Activated CD8-positive, alpha-beta memory T cell treated with anti-CD3 and anti-CD28 coated beads, Interleukin-2, amount 50 U/mL, for 4 hours (primary cell): Measurements from ENCODE around the gene OR4D10.
A peak's percentile ranks its signal among the peaks of the same experiment; 100 is the strongest.
"Not testable (repeated sequence)": the region's sequence is repeated elsewhere in the genome, so short reads cannot be mapped to it uniquely, and the experiment has no call there.

ENCODE experiments used
- DNase-seq: peaks from one replicate; pipeline ENCODE4 v3.0.0-alpha.2; 2020

OR4D10 gene

DNA sequence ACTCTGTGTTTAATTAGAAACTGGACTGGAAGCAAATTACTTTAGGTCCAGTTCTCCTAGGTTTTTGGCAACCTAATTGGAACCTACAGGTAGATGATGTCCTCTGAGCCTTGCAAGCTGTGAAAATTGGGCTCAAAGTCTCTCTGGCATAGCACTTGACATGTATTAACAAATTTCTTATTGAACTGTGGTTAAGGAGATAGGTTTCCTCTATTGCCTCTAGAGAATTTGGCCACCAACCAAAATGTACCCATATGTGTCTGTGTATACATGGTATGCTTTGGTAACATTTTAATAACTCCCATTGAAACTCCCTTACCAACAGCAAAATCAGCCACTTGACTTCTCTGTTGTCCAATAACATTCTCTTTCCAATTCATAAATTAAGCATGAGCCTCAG, at the start of gene OR4D10:
Gene OR4D10, plus strand, starts transcription at position 301 of the 400 bp plus-strand sequence. CDS start 4,115 bp downstream, outside the sequence.
- no peak for DNase-seq

- DNase-seq: no peak
Measured at GRCh38 chr11:59423835-59424234, 49.3 kb upstream of the OR4D10 start.

DNA sequence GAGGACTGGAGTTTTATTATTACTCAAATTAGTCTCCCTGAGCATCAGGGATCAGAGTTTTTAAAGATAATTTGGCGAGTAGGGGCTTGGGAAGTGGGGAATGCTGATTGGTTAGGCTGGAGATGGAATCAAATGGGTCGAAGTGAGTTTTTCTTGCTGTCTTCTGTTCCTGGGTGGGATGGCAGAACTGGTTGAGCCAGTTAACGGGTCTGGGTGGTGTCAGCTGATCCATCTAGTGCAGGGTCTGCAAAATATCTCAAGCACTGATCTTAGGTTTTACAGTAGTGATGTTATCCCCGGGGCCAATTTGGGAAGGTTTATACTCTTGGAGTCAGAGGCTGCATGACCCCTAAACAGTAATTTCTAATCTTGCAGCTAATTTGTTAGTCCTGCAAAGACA, 48.0 kb upstream of the OR4D10 start:
- DNase-seq: no peak

- no peak for DNase-seq
Measured at GRCh38 chr11:59426361-59427067, 46.6 kb upstream of the OR4D10 start, which contains the start of gene OR5A2. Gene OR5A2, minus strand, starts transcription at chr11:59426413. Its CDS starts 3,460 bp downstream, at chr11:59422953.

DNA sequence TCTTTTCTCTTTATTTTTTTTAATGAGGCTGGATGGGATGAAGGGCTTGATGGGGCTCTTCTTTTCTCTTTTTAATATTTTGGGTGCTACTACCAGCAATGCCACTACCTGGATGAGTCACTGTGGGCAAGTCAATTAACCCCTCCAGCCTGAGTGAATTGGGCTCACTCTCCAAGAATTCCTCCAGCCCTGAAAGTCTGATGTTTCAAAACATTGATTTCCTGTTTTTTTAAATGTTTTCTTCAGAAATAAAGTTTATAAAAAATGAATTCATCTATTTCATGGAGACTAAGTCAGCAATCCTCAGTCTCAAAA, 46.1 kb upstream of the OR4D10 start:
- no peak for DNase-seq

DNA sequence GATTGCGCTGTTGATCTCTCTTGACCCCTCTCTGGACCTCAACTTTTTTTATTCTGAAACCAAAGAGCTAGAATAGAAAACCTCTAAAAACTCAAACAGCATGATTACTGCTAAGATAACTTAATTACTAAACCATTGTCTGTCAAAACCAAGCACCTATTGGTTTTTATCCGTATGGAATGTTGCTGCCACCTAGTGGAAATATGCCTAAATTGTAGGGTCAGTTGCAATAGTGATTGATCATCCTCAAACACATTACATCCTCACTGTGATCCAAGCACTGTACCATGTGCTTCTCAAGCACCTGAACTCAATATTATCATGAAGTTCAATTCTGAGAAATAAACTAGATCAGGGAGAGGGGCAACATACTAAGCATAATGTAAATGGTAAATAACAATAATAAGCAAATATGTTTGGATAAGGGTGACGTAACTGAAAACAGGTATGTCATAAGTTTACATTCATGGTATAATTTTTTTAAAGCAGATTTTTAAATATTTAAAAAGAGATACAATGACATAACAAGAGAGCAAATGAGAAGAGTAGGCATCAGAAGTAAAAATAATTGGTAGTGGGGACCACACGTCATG, 43.1 kb upstream of the OR4D10 start:
- DNase-seq: peak; percentile 15

DNA sequence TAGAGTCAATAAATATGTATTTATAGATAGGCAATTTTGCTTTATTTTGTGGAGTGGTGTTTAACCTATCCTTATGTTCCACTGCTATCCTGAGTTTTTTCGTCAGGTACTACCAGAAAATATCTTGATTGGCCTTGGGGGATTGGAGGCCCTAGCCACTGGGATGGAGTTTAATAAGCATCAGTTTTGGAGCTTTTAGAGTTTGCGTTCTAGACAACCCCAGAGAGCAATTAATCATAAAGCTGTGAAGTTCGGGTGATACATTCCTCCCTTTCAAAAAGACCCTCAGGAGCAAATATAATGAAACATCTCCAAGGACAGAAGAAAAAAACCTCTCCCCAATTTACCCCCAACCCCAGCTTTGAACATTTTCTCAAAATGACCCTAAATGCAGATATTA, 36.9 kb upstream of the OR4D10 start, which contains the start of gene OR5A1:
Gene OR5A1, plus strand, starts transcription at position 301 of the 400 bp plus-strand sequence. CDS start 6,700 bp downstream, outside the sequence.
- no peak for DNase-seq

DNA sequence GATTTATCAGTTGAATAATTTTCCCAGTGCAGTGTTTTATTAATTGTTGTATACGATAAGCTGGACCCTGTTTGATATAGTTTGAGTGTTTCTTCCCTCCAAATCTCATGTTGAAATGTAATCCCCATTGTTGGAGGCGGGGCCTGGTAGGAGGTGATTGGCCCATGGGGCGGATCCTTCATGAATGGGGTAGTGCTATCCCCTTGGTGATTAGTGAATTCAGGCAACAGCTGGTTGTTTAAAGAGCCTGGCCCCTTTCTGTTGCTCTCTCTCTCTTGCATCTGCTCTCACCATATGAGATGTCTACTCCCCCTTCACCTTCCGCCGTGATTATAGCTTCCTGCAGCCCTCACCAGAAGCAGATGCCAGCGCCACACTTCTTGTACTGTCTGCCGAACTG, 35.3 kb upstream of the OR4D10 start:
- no peak for DNase-seq

- DNase-seq: not testable (repeated sequence)
Measured at GRCh38 chr11:59445624-59446023, 27.5 kb upstream of the OR4D10 start.

DNA sequence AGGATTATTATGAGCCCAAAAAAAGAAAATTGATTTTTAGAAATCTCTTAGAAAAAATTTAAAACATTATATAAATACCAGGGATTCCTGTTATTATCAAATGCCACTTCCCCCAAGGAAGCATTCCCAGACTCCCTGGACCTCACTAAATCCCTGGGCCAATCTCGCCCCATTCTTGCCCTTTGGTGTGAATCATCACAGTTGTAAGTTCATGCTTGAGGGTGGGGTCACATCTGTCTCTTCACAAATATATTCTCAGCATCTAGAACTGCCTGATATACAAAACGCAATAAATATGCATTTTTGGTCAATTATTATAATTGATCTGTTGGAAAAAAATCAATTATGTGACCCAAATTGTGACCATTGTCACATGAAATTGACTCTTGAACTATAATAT, 24.6 kb upstream of the OR4D10 start:
- DNase-seq: no peak

- DNase-seq: no peak
Measured at GRCh38 chr11:59456661-59457060, 16.5 kb upstream of the OR4D10 start, which contains the start of gene OR4D6. Gene OR4D6, plus strand, starts transcription at chr11:59456961. Its CDS starts 0 bp downstream, at chr11:59456961.

- DNase-seq: no peak
Measured at GRCh38 chr11:59459916-59460315, 13.2 kb upstream of the OR4D10 start.

DNA sequence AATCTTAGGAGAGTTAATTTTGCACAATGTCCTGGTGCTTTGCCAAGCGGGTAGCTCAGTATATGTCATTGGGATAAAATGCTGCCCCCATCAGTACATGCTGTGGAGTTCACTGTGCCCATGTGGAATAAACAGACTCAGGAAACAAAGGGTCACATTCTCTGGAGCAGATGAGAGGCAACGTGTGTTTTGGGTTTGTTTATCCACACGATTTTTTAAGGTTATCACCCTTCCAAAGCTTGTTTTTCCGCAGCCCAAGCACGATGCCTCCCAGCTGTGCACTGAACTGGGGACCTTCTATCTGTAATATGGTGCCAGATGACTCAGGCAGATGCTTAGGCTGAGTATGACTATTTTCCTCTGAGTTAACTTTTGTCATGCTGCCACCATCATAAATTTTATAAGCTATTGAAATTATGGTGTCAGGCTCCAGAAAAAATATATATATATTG, 9.9 kb upstream of the OR4D10 start:
- DNase-seq: no peak

GRCh38 chr11:59475176-59475575, 2.1 kb downstream of the OR4D10 start:
- DNase-seq: no peak

- no peak for DNase-seq
Measured at GRCh38 chr11:59479906-59480305, 6.8 kb downstream of the OR4D10 start.

- DNase-seq: no peak
Measured at GRCh38 chr11:59480359-59480758, 7.2 kb downstream of the OR4D10 start.

DNA sequence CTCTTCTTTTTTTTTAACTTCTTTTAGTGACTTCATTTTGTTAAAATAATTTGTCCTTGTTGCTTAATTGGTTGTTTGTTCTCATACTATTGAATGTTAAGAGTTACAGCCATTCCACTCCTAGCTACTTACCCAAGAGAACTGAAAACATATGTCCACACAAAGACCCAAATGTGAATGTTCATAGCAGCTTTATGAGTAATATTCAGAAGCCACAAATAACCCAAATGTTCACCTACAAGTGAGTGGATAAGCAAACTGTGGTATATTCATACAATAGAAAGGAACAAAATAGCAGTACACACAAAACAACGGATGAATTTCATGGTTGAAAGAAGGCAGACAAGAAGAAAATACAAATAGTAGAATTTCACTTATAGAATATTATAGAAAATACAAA, 28.8 kb downstream of the OR4D10 start:
- DNase-seq: no peak

GRCh38 chr11:59503276-59503675, 30.2 kb downstream of the OR4D10 start, which contains the start of gene OR4D11:
Gene OR4D11, plus strand, starts transcription at chr11:59503576. Its CDS starts 0 bp downstream, at chr11:59503576.
- no peak for DNase-seq

DNA sequence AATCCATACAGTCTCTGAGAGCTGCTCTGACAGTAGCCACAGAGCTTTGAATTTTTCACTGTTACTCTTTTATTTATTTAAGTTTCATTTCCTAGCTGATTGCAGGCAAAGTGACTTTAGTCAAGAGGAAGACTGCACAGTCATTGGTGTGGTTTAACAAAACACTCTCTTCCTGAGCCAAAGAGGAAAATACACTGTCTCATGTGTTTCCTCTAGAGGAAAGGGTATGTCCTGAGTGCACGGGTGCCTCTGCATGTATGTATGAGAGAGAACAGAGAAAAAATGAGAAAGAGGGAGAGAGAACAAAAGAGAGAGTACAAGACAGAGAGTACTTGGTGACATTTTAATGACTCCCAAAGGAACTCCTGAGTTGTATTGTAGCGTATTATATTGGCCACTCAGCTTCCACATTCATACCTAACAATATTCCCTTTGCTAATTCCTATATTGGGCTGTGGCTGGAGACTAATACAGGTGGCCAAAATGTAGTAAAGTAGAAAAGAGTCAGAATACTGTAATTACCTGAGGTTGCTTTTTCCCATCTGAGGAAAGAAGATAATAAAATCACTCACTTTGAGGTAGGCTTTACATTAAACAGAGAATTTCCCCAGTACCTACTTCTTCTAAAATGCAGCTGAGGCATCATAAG, 38.0 kb downstream of the OR4D10 start, which contains the start of gene OR4D9:
Gene OR4D9, plus strand, starts transcription at position 599 of the 649 bp plus-strand sequence. CDS start 3,374 bp downstream, outside the sequence.
- no peak for DNase-seq

DNA sequence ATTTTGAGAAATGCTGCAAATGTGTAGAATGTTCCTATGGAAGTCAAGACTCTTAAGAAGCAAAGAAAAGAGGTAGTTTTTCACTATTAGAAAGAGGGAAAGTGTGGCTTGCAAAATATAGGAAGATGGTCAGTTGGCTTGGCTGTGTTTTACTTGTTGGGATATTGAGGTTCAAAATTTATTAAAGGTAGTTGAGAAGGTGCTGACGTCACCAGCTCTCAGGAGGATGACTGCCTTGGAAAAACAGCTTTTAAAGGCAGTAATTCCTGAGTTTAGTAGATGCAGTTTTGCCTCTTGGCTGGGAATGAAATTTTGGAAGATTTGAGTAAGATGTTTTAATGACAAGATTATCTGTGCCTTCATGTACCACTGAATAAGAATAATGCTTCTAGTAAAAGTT, 38.6 kb downstream of the OR4D10 start:
- no peak for DNase-seq

DNA sequence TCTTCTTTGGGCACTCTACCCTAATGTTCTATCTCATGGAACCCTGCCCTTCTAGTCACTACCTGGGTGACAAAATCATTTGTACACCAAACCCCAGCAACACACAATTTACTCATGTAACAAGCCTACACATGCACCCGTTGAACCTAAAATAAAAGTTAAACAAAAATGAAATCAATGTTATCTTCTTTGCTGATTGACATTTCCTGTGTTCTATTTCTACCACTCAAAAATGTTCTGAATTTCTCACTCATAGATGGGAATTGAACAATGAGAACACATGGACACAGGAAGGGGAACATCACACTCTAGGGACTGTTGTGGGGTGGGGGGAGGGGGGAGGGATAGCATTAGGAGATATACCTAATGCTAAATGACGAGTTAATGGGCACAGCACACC, 47.0 kb downstream of the OR4D10 start:
- DNase-seq: not testable (repeated sequence)

- no peak for DNase-seq
Measured at GRCh38 chr11:59520741-59521140, 47.6 kb downstream of the OR4D10 start.

DNA sequence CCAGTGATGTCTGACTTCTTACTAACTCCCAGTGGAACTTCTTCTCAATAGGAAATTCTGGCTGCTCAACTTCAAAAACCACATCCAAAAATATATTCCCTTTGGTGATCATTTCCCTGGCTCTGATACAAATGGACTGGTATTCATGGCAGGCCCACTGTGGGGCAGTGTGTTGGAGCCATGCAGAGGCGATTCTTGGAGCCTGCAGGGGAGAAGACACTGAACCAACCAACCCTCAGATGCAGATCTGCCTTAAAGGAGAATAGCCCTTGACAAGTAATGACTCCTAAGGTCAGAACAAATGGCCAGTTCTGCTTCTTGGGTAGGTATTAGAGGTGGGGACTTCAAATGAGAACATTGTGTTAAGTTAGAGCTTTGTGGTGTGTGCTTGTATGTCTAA, 50.4 kb downstream of the OR4D10 start:
- no peak for DNase-seq

GRCh38 chr11:59528711-59529110, 55.6 kb downstream of the OR4D10 start:
- DNase-seq: no peak
